ENCODE measurements around the gene PIK3CB.

The PIK3CB gene

DNA sequence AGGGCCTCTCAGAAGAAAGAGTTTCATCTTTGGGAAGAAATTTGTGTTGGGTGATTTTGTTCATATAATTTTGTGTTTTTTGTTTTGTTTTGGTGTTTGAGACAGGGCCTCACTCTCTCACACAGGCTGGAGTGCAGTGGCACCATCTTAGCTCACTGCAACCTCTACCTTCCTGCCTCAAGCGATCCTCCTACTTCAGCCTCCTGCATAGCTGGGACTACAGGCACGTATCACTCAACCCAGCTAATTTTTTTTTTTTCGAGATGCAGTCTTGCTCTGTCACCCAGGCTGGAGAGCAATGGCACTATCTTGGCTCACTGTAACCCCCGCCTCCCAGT is 29.0 kb upstream of the PIK3CB start:
- no peak overlapping the region for H3K4me3 ChIP-seq (ENCODE audit: insufficient read depth, low read depth, low read length)
- WGBS, 2 experiments = 88 to 93% methylated on average over 4 of the region's 4 CpGs
- no peaks in the 10 kb centered on the region for H3K36me3 ChIP-seq (ENCODE audit: control insufficient read depth, insufficient read depth, low read length)
- peaks cover 8% of the 10 kb centered on the region for H3K27me3 ChIP-seq (ENCODE audit: control insufficient read depth, insufficient read depth, low read length, poor library complexity, severe bottlenecking)
- H3K9me3 ChIP-seq (ENCODE audit: control insufficient read depth, low read length) = no peaks in the 10 kb centered on the region
- H3K4me1 ChIP-seq (ENCODE audit: control insufficient read depth, insufficient read depth, low read length) = peaks cover 22% of the 10 kb centered on the region
- no peak overlapping the region for H3K27ac ChIP-seq (ENCODE audit: insufficient read depth, low read depth, low read length, poor library complexity, severe bottlenecking)

- 21 to 25% methylated on average over 11 of the region's 11 CpGs for WGBS, 2 experiments
- H3K27ac ChIP-seq (ENCODE audit: insufficient read depth, low read depth, low read length, poor library complexity, severe bottlenecking) = no peak overlapping the region
- peaks cover 22% of the 10 kb centered on the region for H3K4me1 ChIP-seq (ENCODE audit: control insufficient read depth, insufficient read depth, low read length)
These were observed 28.4 kb upstream of the PIK3CB start for GRCh38 chr3:138862924-138863775.

GRCh38 chr3:138862531-138862923 is 27.8 kb upstream of the PIK3CB start:
- 19 to 29% methylated on average over 3 to 4 of the region's 4 CpGs for WGBS, 2 experiments
- Histone ChIP-seq H3K4me3 (ENCODE audit: insufficient read depth, low read depth, low read length) (no peak overlapping the region), H3K27ac (ENCODE audit: insufficient read depth, low read depth, low read length, poor library complexity, severe bottlenecking) (no peak overlapping the region), H3K36me3 (ENCODE audit: control insufficient read depth, insufficient read depth, low read length) (no peaks in the 10 kb centered on the region), H3K27me3 (ENCODE audit: control insufficient read depth, insufficient read depth, low read length, poor library complexity, severe bottlenecking) (peaks cover 8% of the 10 kb centered on the region), H3K9me3 (ENCODE audit: control insufficient read depth, low read length) (no peaks in the 10 kb centered on the region), H3K4me1 (ENCODE audit: control insufficient read depth, insufficient read depth, low read length) (peaks cover 22% of the 10 kb centered on the region)

More at GRCh38 chr3:138862924-138863775, 28.4 kb upstream of the PIK3CB start:
- H3K36me3 ChIP-seq (ENCODE audit: control insufficient read depth, insufficient read depth, low read length) = no peaks in the 10 kb centered on the region
- peaks cover 8% of the 10 kb centered on the region for H3K27me3 ChIP-seq (ENCODE audit: control insufficient read depth, insufficient read depth, low read length, poor library complexity, severe bottlenecking)
- no peak overlapping the region for H3K4me3 ChIP-seq (ENCODE audit: insufficient read depth, low read depth, low read length)
- no peaks in the 10 kb centered on the region for H3K9me3 ChIP-seq (ENCODE audit: control insufficient read depth, low read length)

DNA sequence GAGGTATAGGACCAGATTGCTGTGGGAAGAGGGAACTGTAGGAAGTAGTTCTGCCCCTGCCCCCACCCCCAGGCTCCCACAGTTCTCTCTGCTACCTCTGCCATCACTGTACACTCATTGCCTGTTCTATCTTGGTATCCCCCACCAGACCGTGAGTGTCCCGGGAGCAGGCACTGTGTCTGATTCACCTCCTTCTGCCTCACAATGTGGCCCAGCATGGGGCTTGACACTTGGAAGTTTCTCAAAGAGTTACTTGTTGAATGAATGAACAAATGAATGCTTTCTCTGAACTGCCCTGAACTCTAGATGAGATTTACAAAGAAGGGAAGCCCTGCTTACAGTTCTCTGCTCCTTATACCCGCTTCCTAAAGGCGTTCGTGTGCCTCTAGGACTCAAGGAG is 27.1 kb upstream of the PIK3CB start:
- H3K27ac ChIP-seq (ENCODE audit: insufficient read depth, low read depth, low read length, poor library complexity, severe bottlenecking) = no peak overlapping the region
- 2 to 4% methylated on average over 5 of the region's 5 CpGs for WGBS, 2 experiments
- H3K27me3 ChIP-seq (ENCODE audit: control insufficient read depth, insufficient read depth, low read length, poor library complexity, severe bottlenecking) = peaks cover 8% of the 10 kb centered on the region
- no peaks in the 10 kb centered on the region for H3K36me3 ChIP-seq (ENCODE audit: control insufficient read depth, insufficient read depth, low read length)
- no peak overlapping the region for H3K4me3 ChIP-seq (ENCODE audit: insufficient read depth, low read depth, low read length)
- H3K9me3 ChIP-seq (ENCODE audit: control insufficient read depth, low read length) = no peaks in the 10 kb centered on the region
- peaks cover 22% of the 10 kb centered on the region for H3K4me1 ChIP-seq (ENCODE audit: control insufficient read depth, insufficient read depth, low read length)

DNA sequence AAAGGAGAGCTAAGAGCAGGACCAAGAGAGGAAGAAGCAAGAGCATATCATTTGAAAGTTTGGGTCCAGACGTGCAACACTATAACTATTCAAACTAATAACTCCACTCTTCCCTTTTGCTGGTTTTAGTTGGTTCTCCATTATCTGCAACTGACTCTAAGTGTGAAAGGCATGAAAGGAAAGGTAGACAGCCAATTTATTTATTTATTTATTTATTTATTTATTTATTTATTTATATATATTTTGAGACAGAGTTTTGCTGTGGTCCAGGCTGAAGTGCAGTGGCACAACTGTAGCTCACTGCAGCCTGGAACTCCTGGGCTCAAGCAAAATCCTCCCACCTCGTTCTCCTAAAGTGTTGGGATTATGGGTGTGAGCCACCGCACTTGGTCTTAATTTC is 22.1 kb upstream of the PIK3CB start:
- Histone ChIP-seq H3K36me3 (ENCODE audit: control insufficient read depth, insufficient read depth, low read length) (no peaks in the 10 kb centered on the region), H3K4me1 (ENCODE audit: control insufficient read depth, insufficient read depth, low read length) (peaks cover 6% of the 10 kb centered on the region), H3K27me3 (ENCODE audit: control insufficient read depth, insufficient read depth, low read length, poor library complexity, severe bottlenecking) (no peaks in the 10 kb centered on the region), H3K4me3 (ENCODE audit: insufficient read depth, low read depth, low read length) (no peak overlapping the region), H3K9me3 (ENCODE audit: control insufficient read depth, low read length) (no peaks in the 10 kb centered on the region), H3K27ac (ENCODE audit: insufficient read depth, low read depth, low read length, poor library complexity, severe bottlenecking) (no peak overlapping the region)
- 90 to 93% methylated on average over 2 of the region's 3 CpGs for WGBS, 2 experiments

DNA sequence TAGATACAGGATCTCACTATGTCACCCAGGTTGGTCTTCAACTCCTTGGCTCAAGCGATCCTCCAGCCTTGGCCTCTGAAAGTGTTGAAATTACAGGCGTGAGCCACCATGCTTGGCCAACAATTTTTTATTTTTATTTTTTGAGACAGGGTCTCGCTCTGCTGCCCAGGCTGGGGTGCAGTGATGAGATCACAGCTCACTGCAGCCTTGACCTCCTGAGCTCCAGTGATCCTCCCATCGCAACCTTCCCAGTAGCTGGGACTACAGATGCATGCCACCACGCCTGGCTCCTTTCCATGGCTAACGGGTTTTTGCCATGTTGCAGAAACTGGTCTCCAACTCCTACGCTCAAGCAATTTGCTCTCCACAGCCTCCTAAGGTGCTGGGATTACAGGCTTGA is 20.2 kb upstream of the PIK3CB start:
- H3K9me3 ChIP-seq (ENCODE audit: control insufficient read depth, low read length) = no peaks in the 10 kb centered on the region

GRCh38 chr3:138854204-138854603 is 19.5 kb upstream of the PIK3CB start:
- Histone ChIP-seq H3K36me3 (ENCODE audit: control insufficient read depth, insufficient read depth, low read length) (no peaks in the 10 kb centered on the region), H3K27ac (ENCODE audit: insufficient read depth, low read depth, low read length, poor library complexity, severe bottlenecking) (no peak overlapping the region), H3K4me3 (ENCODE audit: insufficient read depth, low read depth, low read length) (no peak overlapping the region), H3K27me3 (ENCODE audit: control insufficient read depth, insufficient read depth, low read length, poor library complexity, severe bottlenecking) (no peaks in the 10 kb centered on the region), H3K9me3 (ENCODE audit: control insufficient read depth, low read length) (no peaks in the 10 kb centered on the region), H3K4me1 (ENCODE audit: control insufficient read depth, insufficient read depth, low read length) (no peaks in the 10 kb centered on the region)
- WGBS, 2 experiments = 96 to 97% methylated on average over 3 of the region's 3 CpGs

More for the DNA sequence above, 20.2 kb upstream of the PIK3CB start:
- H3K4me3 ChIP-seq (ENCODE audit: insufficient read depth, low read depth, low read length) = no peak overlapping the region
- WGBS, 2 experiments = 89 to 95% methylated on average over 7 of the region's 7 CpGs
- no peaks in the 10 kb centered on the region for H3K4me1 ChIP-seq (ENCODE audit: control insufficient read depth, insufficient read depth, low read length)
- no peaks in the 10 kb centered on the region for H3K27me3 ChIP-seq (ENCODE audit: control insufficient read depth, insufficient read depth, low read length, poor library complexity, severe bottlenecking)
- no peaks in the 10 kb centered on the region for H3K36me3 ChIP-seq (ENCODE audit: control insufficient read depth, insufficient read depth, low read length)
- no peak overlapping the region for H3K27ac ChIP-seq (ENCODE audit: insufficient read depth, low read depth, low read length, poor library complexity, severe bottlenecking)

- 85 to 92% methylated on average over 3 of the region's 3 CpGs for WGBS, 2 experiments
- no peaks in the 10 kb centered on the region for H3K4me1 ChIP-seq (ENCODE audit: control insufficient read depth, insufficient read depth, low read length)
- H3K9me3 ChIP-seq (ENCODE audit: control insufficient read depth, low read length) = no peaks in the 10 kb centered on the region
- H3K36me3 ChIP-seq (ENCODE audit: control insufficient read depth, insufficient read depth, low read length) = no peaks in the 10 kb centered on the region
- H3K27ac ChIP-seq (ENCODE audit: insufficient read depth, low read depth, low read length, poor library complexity, severe bottlenecking) = no peak overlapping the region
- H3K4me3 ChIP-seq (ENCODE audit: insufficient read depth, low read depth, low read length) = no peak overlapping the region
- no peaks in the 10 kb centered on the region for H3K27me3 ChIP-seq (ENCODE audit: control insufficient read depth, insufficient read depth, low read length, poor library complexity, severe bottlenecking)
These were observed 15.4 kb upstream of the PIK3CB start for GRCh38 chr3:138850151-138850550.

DNA sequence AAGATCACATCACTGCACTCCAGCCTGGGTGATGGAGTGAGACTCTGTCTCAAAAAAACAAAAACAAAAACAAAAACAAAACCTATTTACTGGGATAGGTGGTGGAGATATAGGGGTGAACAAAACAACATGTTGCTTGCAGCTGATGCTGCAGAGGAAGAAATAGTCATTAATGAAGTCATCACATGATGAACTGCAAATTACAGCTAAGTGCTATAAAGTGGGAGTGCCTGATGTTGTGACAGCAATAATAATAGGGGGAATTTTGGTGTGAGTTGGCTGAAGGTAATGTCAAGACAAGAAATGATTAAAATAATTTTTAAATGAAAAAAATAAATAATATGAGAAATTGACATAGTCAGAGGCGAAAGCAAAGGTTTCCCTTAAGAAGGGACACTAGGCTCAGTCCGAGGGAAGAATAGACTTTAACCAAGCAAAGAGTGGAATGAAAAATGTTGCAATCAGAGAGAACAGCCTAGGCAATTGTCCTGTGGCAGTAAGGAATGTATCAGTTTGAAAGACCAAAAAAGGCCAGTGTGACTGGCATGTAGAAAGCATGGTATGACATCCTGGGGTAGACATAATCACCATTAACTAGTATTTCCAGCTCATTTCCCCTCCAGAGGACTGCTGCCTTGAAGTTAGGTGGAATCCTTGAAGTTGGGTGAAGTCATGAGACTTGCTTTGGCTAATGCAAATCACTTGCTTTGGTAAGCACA is 14.7 kb upstream of the PIK3CB start:
- 75 to 82% methylated on average over 2 of the region's 2 CpGs for WGBS, 2 experiments
- H3K27ac ChIP-seq (ENCODE audit: insufficient read depth, low read depth, low read length, poor library complexity, severe bottlenecking) = no peak overlapping the region

GRCh38 chr3:138848696-138849095 is 14.0 kb upstream of the PIK3CB start:
- no peak overlapping the region for H3K4me3 ChIP-seq (ENCODE audit: insufficient read depth, low read depth, low read length)

More for the DNA sequence above, 14.7 kb upstream of the PIK3CB start:
- no peaks in the 10 kb centered on the region for H3K9me3 ChIP-seq (ENCODE audit: control insufficient read depth, low read length)
- H3K4me1 ChIP-seq (ENCODE audit: control insufficient read depth, insufficient read depth, low read length) = no peaks in the 10 kb centered on the region
- no peaks in the 10 kb centered on the region for H3K36me3 ChIP-seq (ENCODE audit: control insufficient read depth, insufficient read depth, low read length)
- H3K27me3 ChIP-seq (ENCODE audit: control insufficient read depth, insufficient read depth, low read length, poor library complexity, severe bottlenecking) = no peaks in the 10 kb centered on the region
- H3K4me3 ChIP-seq (ENCODE audit: insufficient read depth, low read depth, low read length) = no peak overlapping the region

More at GRCh38 chr3:138848696-138849095, 14.0 kb upstream of the PIK3CB start:
- WGBS, 2 experiments = 93 to 95% methylated on average over 4 of the region's 4 CpGs
- Histone ChIP-seq H3K27me3 (ENCODE audit: control insufficient read depth, insufficient read depth, low read length, poor library complexity, severe bottlenecking) (no peaks in the 10 kb centered on the region), H3K4me1 (ENCODE audit: control insufficient read depth, insufficient read depth, low read length) (no peaks in the 10 kb centered on the region), H3K27ac (ENCODE audit: insufficient read depth, low read depth, low read length, poor library complexity, severe bottlenecking) (no peak overlapping the region), H3K9me3 (ENCODE audit: control insufficient read depth, low read length) (no peaks in the 10 kb centered on the region), H3K36me3 (ENCODE audit: control insufficient read depth, insufficient read depth, low read length) (no peaks in the 10 kb centered on the region)
